ENCODE results near the gene ATP2C2.

DNA sequence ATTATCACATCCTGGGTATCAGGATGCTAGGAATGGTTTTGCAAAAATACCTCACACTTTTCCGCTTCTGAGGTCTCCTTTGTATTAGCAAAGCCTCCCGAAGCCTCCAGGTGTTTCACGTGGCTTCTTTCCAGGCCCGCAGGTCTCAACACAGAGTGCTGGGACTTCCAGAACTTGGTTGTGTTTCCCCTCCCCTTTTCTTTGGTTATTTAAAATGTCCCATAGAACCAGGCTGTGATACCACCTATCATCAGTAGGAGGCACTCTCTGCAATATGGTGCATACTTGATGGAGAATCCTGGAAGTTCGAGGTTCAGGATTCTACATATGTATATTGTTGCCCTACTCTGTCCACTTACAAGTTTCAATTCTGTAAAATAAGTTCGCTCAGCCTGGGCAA lies 28.8 kb downstream of the ATP2C2 start:
- TF ChIP-seq FOSL1 (IDR thresholded peaks at IDR 0.05; ENCODE audit: low read depth) (no peak), CTCF (IDR thresholded peaks at IDR 0.05 in 2 of 3, conservative IDR thresholded peaks at IDR 0.05 in 1 of 3; ENCODE audit: borderline replicate concordance in 1 of 3, insufficient read depth in 1 of 3, low read depth in 2 of 3, low read length in 2 of 3) (peak in 2 of 3 experiments; percentile 56 to 75; a peak in 4 of 6 replicates), YY1 (IDR thresholded peaks at IDR 0.05; ENCODE audit: extremely low read depth, insufficient replicate concordance, low read depth, low read length) (no peak), JUND (IDR thresholded peaks at IDR 0.05) (no peak), SP1 (IDR thresholded peaks at IDR 0.05; ENCODE audit: low read depth) (no peak)

Data from HCT116 (cell line).